Hematopoietic multipotent progenitor cell treated with erythropoietin and hydrocortisone succinate and interleukin-3 and kit ligand, for 15 days (in vitro differentiated cells): ENCODE measurements around the gene CCDC102B.
"Not testable (repeated sequence)": the region's sequence is repeated elsewhere in the genome, so short reads cannot be mapped to it uniquely, and the experiment has no call there.

Source experiments
- DNase-seq: peaks from one replicate; pipeline ENCODE4 v3.0.0-alpha.2; 2015; ENCODE audit warnings: low spot score

Gene CCDC102B

DNA sequence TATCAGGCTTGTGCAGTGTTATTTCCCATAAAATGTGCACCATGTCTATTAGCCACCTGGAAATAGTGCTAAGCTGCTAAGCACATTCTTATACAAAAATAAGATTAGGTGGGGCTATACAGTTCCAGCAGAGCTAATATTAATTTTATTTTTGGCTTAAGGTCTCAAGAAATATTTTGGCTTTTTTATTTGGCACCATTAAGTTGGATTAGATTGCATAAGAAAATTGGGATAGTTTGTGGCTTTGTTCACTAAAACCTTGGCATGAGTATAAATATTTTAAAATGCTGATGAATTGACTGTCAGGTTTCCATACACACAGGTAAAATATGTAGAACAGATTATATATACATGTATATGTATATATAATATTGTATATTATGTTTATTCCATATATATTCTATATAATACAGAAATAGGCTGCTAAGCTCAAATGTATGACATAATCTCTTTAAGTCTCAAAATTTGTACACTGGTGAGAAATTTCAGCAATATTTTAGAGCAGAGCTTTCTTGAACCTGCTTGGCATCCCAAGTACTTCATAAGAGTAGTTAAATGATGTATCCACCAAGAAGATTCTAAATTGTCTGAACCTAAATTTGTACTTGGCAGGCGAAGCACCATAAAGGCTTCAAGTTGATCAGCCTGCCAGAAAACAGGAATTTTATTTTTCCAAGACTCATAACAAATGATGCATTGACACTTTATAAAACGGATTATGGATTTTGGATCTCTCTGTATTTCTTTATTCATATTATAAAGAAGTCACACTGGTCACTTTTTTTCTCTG, 32.6 kb downstream of the CCDC102B start:
- DNase-seq: no peak

GRCh38 chr18:68833756-68834155, 35.9 kb downstream of the CCDC102B start:
- DNase-seq: no peak

GRCh38 chr18:68837665-68838451, 40.0 kb downstream of the CCDC102B start:
- DNase-seq: no peak

DNA sequence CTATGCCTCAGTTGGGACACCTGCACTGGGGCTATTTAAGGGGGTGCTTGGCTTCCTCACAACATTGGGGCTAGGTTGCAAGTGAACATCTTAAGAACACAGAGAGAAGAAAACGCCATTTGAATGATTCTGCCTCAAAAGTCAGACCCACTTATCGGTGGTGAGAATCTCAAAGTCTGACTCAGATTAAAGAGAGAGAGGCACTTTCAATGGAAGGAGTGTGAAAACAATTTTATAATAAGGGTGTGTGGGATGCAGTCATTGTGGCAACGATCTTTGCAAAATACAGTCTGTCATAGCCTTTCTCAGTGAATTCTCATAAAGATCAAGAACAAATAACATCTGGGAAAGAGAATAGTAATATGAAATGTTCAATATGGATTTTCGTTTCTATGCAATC, 41.8 kb downstream of the CCDC102B start:
- DNase-seq: no peak

DNA sequence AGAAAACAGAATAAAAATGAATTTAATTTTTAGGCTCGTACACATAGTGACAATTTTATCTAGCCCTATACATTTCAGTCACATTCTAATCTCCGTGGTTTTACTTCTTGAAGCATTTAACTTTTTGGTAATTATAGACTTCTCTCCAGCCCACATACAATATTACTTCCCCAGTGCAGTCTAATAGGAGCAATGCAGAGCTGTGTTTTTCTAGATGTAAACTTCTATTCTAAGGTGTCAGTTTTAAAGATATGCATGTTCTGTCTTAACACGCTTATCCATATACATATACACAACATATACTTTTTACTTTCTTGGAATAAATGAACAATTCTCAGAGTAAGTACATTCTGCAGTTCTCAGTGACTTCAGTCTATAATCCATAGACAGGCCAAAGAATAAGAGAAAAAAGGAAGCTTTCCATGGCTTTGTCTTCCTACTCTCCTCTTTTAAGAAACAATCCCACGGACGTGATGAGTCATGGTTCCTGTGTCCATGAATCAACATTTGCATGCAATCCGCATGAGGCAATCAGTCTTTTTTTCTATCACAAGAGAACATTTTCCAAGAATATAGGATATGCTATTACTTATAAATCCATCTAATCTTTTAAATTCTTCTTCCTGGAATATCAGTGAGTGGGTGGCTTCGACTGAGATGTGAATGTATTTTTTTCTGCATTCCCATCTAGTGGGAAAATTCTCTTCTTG, 42.8 kb downstream of the CCDC102B start:
- DNase-seq: no peak

- no peak for DNase-seq
These were observed 43.4 kb downstream of the CCDC102B start for GRCh38 chr18:68841301-68841700.

GRCh38 chr18:68842951-68843350, 45.1 kb downstream of the CCDC102B start:
- DNase-seq: no peak

DNA sequence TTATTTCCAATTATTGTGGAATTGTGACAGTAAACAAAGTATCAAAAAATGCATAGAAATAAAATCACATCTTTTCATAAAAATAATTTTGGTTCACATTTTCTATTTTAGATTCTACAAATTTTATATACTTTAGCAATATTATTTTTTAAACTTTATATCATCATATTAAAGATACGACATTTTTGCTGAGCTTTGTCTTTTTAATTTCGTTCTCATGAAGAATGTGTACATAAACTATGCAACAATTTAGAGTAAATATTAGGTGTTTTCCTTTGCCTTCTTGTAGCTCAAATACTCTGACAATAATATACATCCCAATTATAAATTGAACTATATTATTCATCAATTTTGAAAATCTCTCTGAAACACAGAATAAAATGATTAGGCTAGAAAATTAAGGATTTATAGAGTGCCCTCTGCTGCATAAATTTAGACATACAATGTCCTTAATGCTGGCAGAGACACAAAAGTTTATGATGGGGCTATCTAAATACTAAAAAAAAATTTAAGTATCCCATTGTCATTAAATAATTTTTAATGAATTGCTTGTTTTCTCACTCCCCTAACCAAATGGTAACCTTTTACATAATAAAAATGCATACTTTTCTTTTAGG, 45.7 kb downstream of the CCDC102B start:
- DNase-seq: no peak

GRCh38 chr18:68847219-68847837, 49.4 kb downstream of the CCDC102B start:
- no peak for DNase-seq

DNA sequence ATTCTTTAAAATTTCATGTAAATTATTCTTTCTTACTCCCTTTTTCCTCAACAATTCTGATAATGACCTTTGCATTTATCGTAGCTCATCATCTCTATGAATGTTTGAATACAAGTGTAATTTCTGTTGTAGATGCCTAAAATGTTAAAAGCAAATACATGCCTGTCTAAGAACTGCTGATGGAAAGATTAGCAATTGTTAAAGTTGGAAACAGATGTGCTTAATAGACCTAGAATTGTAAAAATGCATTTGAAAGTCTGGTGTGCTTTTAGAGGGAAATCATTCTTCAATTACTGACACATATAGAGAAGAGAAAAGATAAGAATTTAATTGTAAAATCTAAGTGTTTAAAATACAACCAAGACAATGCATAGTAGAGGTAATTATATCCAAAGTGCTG, 50.4 kb downstream of the CCDC102B start:
- DNase-seq: no peak

GRCh38 chr18:68854786-68855391, 57.0 kb downstream of the CCDC102B start:
- DNase-seq: no peak

- no peak for DNase-seq
These were observed 57.6 kb downstream of the CCDC102B start for GRCh38 chr18:68855491-68855890.

DNA sequence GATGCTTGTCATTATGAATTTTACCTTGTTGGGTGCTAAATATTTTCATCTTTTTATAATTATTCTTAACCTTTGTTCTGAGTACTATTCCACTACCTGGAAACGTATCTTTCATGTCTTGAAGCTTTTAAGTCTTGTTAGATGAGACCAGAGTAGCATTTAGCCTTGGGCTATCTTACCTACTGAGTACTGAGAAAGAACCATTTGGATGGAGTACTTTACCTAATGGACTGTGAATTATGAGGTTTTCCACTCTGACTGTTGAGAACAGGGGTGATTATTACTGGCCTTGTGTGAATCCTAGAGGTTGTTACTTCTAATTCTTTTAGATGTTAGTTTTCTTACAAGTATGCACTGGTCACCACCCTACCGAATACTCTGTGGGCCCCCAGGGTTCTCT, 63.5 kb downstream of the CCDC102B start:
- no peak for DNase-seq

DNA sequence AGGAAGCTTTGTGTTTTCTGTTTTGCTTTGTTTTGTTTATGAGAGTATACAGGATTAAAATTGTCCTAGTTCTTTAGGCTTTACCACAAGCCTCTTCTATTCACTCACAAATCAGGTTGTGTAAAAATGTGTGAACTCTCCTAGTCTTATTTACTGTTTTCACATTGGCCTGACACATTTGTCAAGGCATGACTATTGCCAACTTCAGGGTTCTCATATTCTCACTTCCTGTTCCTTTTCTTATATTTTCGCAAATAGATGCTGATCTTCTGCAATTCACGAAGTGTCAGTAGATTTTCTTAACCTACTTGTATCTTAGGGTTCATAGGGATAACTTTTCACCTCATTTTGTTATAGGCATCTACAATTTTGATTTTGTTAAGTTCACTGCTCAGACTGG, 67.1 kb downstream of the CCDC102B start:
- no peak for DNase-seq

- DNase-seq: no peak
These were observed 67.6 kb downstream of the CCDC102B start for GRCh38 chr18:68865503-68865902.

DNA sequence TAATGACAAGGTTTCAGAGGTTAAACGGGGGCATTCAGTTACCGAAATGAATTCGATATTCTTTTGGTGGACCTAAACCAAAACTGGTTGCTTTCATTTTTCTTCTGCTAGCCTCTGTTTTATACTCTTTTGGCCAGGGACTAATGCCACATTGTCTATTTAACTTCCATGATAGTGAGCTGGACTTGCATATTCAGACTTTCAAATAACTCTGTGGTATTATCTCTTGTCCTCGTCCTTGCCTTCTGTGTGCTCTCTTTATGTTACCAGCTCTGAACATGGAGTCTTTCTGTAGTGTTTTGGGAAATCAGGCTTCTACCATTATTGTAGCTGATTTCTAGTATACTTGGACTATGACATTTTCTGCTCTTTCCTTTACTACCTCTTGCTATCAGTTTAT, 75.1 kb downstream of the CCDC102B start:
- DNase-seq: no peak

GRCh38 chr18:68874361-68874760, 76.5 kb downstream of the CCDC102B start:
- DNase-seq: no peak

DNA sequence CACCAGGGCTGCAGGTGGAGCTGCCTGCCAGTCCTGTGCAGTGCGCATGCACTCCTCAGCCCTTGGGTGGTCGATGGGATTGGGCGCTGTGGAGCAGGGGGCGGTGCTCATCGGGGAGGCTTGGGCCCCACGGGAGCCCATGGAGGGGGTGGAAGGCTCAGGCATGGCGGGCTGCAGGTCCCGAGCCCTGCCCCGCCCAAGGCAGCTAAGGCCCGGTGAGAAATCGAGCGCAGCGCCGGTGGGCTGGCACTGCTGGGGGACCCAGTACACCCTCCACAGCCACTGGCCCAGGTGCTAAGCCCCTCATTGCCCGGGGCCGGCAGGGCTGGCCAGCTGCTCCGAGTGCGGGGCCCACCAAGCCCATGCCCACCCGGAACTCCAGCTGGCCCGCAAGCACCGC, 82.1 kb downstream of the CCDC102B start:
- not testable (repeated sequence) for DNase-seq

- DNase-seq: no peak
These were observed 89.5 kb downstream of the CCDC102B start for GRCh38 chr18:68887410-68887809.

- DNase-seq: no peak
These were observed 95.5 kb downstream of the CCDC102B start for GRCh38 chr18:68893354-68893753.

DNA sequence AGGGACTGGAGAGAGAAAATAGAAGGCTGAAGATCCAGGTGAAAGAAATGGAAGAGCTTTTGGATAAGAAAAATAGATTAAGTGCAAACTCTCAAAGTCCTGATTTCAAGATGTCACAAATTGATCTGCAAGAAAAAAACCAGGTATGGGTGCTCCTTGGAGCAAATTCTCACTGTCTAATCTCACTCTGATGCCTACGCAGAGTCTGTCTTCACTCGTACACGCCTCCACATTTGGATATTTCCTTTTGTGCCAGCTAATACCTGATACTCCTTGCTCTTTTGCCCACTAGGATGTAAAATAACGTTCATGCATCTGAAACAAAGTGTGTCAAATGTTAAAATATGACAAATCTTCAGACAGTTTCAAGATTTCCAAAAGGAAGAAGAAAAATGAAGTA, 99.4 kb downstream of the CCDC102B start:
- no peak for DNase-seq

- DNase-seq: no peak
These were observed 111.7 kb downstream of the CCDC102B start for GRCh38 chr18:68909579-68909978.
